IPS DF 6.9 (cell line): Measurements from ENCODE around the gene CDK11B.
"Not testable (repeated sequence)": the region's sequence is repeated elsewhere in the genome, so short reads cannot be mapped to it uniquely, and the experiment has no call there.

ENCODE experiments used
- DNase-seq: peaks from one replicate; pipeline ENCODE4 v3.0.0-alpha.2; 2013; ENCODE audit warnings: low read depth, low spot score
- H3K27ac ChIP-seq: one replicate; pipeline ENCODE4 v1.5.1; 2013; ENCODE audit warnings: low read length, control low read depth
- H3K27me3 ChIP-seq: 2 replicates; pipeline ENCODE4 v1.6.1; 2013; ENCODE audit warnings: mild to moderate bottlenecking, low read length; ENCODE audit not compliant: control insufficient read depth, insufficient read depth
- H3K36me3 ChIP-seq: 2 replicates; pipeline ENCODE4 v1.6.1; 2013; ENCODE audit warnings: low read length; ENCODE audit not compliant: control insufficient read depth, insufficient read depth
- H3K4me1 ChIP-seq: 2 replicates; pipeline ENCODE4 v1.6.1; 2013; ENCODE audit warnings: low read length; ENCODE audit not compliant: control insufficient read depth, insufficient read depth
- H3K4me3 ChIP-seq: 2 replicates; pipeline ENCODE4 v1.5.1; 2013; ENCODE audit warnings: mild to moderate bottlenecking, low read length
- H3K9me3 ChIP-seq: 2 replicates; pipeline ENCODE4 v1.6.1; 2013; ENCODE audit warnings: low read length, inconsistent platforms; ENCODE audit not compliant: control insufficient read depth, insufficient read depth
- WGBS: extraction: QIAGEN DNeasy Blood & Tissue Kit; methylation state at CpG from one replicate; pipeline ENCODE4 v1.1.7; 2013; ENCODE audit warnings: mixed read lengths, missing lambda C conversion rate; ENCODE audit not compliant: insufficient read length, insufficient coverage; 5-methylcytosine and 5-hydroxymethylcytosine counted together

The CDK11B gene

GRCh38 chr1:1680912-1681273 is 22.1 kb upstream of the CDK11B start:
- DNase-seq, result no peak
- no CpG with 5 or more reads among the region's 11 CpGs for WGBS

GRCh38 chr1:1680031-1680911 is 21.5 kb upstream of the CDK11B start:
- Histone ChIP-seq H3K27ac (no peak overlapping the region), H3K36me3 (no peaks in the 10 kb centered on the region; the same call in 1 of the 2 replicates), H3K27me3 (no peaks in the 10 kb centered on the region), H3K4me1 (peaks cover 10% of the 10 kb centered on the region; the same call in 1 of the 2 replicates), H3K9me3 (no peaks in the 10 kb centered on the region), H3K4me3 (no peak overlapping the region)
- DNase-seq, result no peak
- no CpG with 5 or more reads among the region's 32 CpGs for WGBS

More at GRCh38 chr1:1680912-1681273, 22.1 kb upstream of the CDK11B start:
- Histone ChIP-seq H3K27ac (no peak overlapping the region), H3K4me3 (no peak overlapping the region), H3K9me3 (no peaks in the 10 kb centered on the region), H3K36me3 (no peaks in the 10 kb centered on the region; the same call in 1 of the 2 replicates), H3K27me3 (no peaks in the 10 kb centered on the region), H3K4me1 (peaks cover 10% of the 10 kb centered on the region; the same call in 1 of the 2 replicates)

GRCh38 chr1:1678581-1679380 is 20.0 kb upstream of the CDK11B start:
- Histone ChIP-seq H3K27me3 (no peaks in the 10 kb centered on the region), H3K36me3 (no peaks in the 10 kb centered on the region; the same call in 1 of the 2 replicates), H3K4me1 (peaks cover 6% of the 10 kb centered on the region; the same call in 1 of the 2 replicates), H3K4me3 (no peak overlapping the region), H3K27ac (no peak overlapping the region), H3K9me3 (no peaks in the 10 kb centered on the region)
- whole genome bisulfite sequencing, result no CpG with 5 or more reads among the region's 24 CpGs
- no peak for DNase-seq

GRCh38 chr1:1677718-1678580 is 19.1 kb upstream of the CDK11B start:
- Histone ChIP-seq H3K4me1 (peaks cover 5% of the 10 kb centered on the region; the same call in 1 of the 2 replicates), H3K27me3 (no peaks in the 10 kb centered on the region), H3K36me3 (no peaks in the 10 kb centered on the region; the same call in 1 of the 2 replicates), H3K9me3 (no peaks in the 10 kb centered on the region), H3K27ac (no peak overlapping the region), H3K4me3 (no peak overlapping the region)
- no peak for DNase-seq
- no CpG with 5 or more reads among the region's 39 CpGs for WGBS

GRCh38 chr1:1676087-1676486 is 17.3 kb upstream of the CDK11B start:
- not testable (repeated sequence) for H3K4me1 ChIP-seq, H3K36me3 ChIP-seq, DNase-seq, H3K4me3 ChIP-seq, H3K27ac ChIP-seq, H3K9me3 ChIP-seq, H3K27me3 ChIP-seq
- WGBS, result no CpG with 5 or more reads among the region's 21 CpGs

- not testable (repeated sequence) for H3K4me1 ChIP-seq, H3K36me3 ChIP-seq, H3K27ac ChIP-seq, H3K9me3 ChIP-seq, H3K4me3 ChIP-seq, H3K27me3 ChIP-seq, DNase-seq
- WGBS, result no CpG with 5 or more reads among the region's 18 CpGs
Observed at GRCh38 chr1:1675218-1675617, 16.4 kb upstream of the CDK11B start.

- WGBS, result no CpG with 5 or more reads among the region's 21 CpGs
Observed at GRCh38 chr1:1674806-1675205, 16.0 kb upstream of the CDK11B start.

GRCh38 chr1:1672181-1672965 is 13.6 kb upstream of the CDK11B start:
- no CpG with 5 or more reads among the region's 25 CpGs for WGBS
- no peak for DNase-seq
- H3K36me3 ChIP-seq, result peaks cover 14% of the 10 kb centered on the region

More at GRCh38 chr1:1674806-1675205, 16.0 kb upstream of the CDK11B start:
- not testable (repeated sequence) for H3K4me1 ChIP-seq, H3K27ac ChIP-seq, H3K36me3 ChIP-seq, H3K9me3 ChIP-seq, DNase-seq, H3K27me3 ChIP-seq, H3K4me3 ChIP-seq

GRCh38 chr1:1671365-1672119 is 12.7 kb upstream of the CDK11B start:
- H3K36me3 ChIP-seq, result peaks cover 15% of the 10 kb centered on the region
- H3K4me1 ChIP-seq, result no peaks in the 10 kb centered on the region
- WGBS, result no CpG with 5 or more reads among the region's 27 CpGs
- H3K4me3 ChIP-seq, result no peak overlapping the region; the same call in 1 of the 2 replicates
- no peak overlapping the region for H3K27ac ChIP-seq
- no peak for DNase-seq
- no peaks in the 10 kb centered on the region for H3K9me3 ChIP-seq
- H3K27me3 ChIP-seq, result no peaks in the 10 kb centered on the region

More at GRCh38 chr1:1672181-1672965, 13.6 kb upstream of the CDK11B start:
- Histone ChIP-seq H3K4me1 (no peaks in the 10 kb centered on the region), H3K4me3 (no peak overlapping the region), H3K27me3 (no peaks in the 10 kb centered on the region), H3K9me3 (no peaks in the 10 kb centered on the region), H3K27ac (no peak overlapping the region)
